GM18867 (cell line): Measurements from ENCODE around the gene NPC2.

Source experiments
- ATAC-seq: cut with Tn5 transposase; IDR thresholded peaks from one replicate; pipeline ENCODE4 v1.9.1; 2021; ENCODE audit warnings: mild to moderate bottlenecking, moderate library complexity; ENCODE audit not compliant: unreplicated experiment

The NPC2 gene

DNA sequence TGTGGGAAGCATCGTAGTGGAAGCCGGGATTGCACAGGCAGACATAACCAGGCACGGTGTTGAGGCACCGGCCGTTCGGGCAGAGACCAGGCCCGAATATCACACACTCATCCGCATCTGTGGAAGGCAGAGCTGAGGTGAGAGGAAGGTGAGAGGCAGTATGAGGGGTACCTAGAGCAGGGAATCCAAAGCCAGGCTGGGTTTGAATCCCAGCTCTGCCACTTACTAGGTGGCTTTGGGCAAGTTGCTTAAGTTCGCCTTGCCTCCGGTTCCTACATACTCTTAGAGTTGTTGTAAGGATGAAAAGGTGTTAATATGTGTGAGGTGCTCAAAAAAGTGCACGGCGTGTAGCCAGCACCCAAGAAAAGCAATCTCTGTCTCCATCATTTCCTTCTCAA, 10.8 kb upstream of the NPC2 start:
- no peak for ATAC-seq

DNA sequence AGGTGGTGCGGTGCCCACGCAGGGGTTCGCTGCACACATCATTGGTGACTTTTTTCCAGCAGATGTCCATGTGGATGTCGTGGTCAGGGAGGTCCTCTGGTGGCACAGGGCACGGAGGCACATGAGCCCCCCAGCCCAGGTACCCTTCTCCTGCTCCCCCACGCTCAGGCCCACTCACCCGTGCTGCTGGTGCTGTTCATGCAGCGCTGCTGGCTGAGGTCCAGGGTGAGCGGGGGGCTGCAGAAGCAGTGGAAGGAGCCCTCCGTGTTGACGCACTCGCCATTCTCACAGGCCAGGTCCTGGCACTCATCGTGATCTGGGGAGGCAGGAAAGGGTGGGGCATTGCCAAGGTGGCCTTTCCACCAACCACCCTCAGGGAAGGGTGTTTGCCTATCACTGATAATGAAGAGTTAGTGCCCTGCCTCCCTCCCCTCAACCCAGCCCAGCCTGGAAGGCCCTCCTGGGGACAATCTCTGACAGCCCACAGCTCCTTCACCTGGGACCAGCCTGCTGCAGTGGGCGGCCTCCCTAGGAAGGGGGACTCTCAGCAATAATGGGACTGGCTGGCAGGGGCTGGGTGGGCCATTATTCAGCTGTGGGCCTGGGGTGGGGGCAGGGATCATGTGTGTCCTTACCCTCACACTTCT, 10.3 kb upstream of the NPC2 start:
- no peak for ATAC-seq

DNA sequence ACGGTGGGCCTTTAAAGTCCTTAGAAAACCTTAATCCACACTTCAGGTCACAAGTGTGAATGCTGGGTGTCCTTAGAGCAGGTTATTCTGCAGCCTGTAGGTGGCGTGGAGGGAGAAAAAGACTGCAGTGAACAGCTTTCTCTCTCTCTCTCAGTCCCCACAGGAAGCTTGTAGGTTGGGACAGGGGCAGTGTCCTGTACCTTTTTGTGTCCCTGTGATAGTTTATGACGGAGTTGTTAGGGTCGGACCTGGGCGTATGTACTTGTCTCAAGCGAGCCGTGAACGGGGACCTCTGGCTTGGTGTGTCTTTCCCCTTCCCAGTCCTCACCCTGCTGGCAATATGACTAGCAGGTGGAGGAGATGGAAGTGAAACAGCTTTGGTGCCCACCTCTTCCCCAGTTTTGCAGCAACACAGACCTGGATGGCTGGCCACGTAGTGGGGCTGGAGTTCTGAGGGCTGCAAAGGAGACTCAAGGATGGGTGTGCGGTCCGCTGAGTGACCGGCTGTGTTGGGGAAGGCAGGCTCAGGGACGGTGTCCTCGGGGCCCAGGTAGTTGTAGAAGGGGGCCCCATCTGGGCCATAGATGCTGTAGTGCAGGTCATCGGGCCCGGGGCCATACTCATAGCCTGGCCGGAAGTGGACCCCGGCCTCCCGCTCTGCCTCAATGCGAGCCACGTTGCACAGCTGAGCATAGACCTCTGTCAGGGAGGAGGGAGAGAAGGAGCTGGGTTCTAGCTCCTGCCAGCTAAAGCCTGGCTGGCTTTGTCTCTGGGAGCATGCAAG, 9.3 kb upstream of the NPC2 start:
- ATAC-seq = peak; percentile 45

DNA sequence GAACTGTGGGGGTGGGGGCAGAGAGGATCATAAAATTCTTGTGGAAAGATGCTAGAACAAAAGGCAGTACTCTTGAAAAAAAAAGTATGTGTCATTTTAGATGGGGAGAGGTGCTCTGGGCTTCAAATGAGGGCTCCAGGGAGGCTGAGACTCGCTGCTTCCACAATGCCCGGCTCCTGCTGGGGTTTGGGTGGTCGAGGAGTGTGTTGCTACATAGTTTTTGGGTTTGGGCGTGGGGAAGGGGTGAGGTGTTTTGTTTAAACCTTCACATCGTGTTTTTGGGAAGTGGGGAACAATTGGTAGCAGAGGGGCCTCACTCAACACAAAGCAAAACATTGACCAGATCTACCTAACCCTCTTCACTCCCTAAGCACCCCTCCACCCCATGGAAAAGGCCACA, 8.6 kb upstream of the NPC2 start:
- no peak for ATAC-seq

DNA sequence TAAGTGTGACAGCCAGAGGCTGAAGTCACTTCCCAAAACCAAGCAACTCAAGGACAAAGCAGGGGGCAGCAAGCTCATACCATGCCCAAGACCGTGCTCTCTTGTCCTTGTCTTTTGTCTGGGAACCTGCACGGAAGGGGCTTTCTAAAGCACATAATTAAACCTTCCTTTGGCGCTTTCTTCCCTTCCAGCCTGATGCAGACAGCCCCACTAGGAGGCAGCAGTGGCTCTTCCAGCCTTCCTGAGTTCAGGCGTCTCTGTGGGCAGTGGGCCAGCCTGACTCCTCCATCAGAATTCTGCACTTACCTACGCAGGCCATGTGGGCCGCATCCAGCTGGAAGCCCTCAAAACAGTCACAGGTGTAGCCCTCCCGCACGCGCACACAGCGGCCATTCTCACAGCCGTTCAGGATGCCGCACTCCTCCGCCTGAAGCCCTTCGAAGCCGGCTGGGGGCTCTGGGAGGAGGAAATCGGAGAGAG, 8.1 kb upstream of the NPC2 start:
- ATAC-seq = no peak

DNA sequence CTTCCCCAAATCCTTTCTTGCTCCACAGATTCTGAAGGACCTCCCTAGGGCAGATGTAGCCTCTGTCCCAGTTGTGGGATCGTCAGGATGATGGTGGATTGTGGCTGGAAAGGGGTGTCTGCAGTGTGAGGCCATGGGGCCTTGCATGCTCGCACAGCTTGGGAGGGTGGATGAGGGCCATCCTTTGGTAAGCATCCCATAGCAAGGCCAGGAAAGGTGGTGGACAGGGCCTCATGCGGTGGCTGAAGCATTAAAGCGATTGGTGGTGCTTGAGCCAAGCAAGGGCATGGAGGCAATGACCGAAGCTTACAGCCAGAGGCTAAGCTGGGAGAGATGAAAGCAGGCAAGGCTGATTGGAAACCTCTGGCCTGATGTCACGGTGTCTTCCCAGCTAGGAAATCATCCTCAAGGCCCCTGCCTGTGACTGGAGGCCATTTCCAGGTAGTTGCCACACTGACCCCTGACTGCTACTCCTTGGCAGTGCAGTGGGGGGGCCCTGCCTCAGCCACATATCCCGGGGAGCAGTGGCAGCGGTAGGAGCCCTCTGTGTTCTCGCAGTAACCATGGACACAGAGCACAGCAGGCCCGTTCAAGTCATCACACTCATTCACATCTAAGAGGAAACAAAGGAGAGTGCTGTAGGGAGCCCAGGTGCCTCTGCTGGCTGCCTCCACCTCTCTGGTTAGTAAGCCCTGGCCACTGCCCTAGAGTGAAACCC, 7.5 kb upstream of the NPC2 start:
- no peak for ATAC-seq

DNA sequence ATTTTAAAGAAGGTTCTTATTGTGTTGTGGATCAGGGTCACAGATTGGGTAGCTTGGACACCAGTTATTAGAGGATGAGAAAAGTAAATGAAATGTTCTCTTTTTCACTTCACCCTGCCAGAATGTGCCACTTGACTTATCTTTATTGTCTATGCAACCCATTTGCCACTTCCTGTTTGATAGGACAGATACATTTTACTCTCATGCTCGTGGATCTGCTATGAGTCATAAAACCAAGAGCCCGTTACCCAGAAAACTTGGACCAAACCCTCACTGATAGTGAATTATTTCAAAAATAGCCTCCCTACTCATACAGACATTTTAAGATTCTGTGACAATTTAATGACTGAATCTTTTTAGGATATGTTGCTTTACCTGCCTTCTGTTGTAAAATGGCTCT, 2.3 kb upstream of the NPC2 start:
- ATAC-seq = no peak

DNA sequence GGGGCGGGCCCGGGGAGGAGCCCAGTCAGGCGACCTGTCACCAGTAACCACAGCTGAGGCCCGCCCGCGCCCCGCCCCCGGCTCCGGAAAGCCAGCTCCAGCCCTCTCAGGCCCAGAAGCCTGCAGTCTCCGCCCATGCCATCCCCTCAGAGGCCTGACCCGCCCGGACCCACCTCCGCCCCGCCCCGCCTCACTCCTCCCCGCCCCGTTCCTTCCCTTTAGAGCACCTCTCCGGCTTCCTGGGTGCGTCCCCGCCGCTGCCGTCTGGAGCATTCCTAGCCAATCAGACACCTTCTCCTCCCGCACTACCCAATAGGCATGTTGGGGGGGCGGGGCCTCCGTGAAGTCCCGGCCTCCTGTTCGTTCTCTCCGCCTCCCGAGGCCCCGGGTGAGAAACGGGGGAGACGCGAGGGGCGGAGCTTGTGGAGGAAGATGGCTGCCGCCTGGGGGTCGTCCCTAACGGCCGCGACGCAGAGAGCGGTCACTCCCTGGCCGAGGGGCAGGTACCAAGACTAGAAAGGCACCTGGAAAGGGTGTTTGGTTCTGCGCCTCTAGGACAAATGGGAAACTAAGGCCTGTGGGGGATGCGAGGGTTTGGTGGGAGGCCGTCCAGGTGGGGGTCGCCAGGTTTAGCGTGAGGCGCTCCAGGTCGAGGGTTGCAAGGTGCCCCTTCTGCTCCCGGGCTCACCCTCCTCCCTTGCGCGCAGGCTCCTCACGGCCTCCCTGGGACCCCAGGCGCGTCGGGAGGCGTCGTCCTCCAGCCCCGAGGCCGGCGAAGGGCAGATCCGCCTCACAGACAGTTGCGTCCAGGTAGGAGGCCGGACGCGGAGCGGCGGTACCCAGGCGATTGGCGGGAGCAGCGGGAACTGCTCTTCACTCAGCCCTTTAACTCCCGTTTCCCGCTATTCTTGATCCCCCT, 497 bp upstream of the NPC2 start, which contains the start of gene ISCA2:
Gene ISCA2 (plus strand): TSS at position 423 of the 919 bp plus-strand sequence. CDS start 10 bp downstream, at position 433.
- peak; percentile 87 for ATAC-seq

DNA sequence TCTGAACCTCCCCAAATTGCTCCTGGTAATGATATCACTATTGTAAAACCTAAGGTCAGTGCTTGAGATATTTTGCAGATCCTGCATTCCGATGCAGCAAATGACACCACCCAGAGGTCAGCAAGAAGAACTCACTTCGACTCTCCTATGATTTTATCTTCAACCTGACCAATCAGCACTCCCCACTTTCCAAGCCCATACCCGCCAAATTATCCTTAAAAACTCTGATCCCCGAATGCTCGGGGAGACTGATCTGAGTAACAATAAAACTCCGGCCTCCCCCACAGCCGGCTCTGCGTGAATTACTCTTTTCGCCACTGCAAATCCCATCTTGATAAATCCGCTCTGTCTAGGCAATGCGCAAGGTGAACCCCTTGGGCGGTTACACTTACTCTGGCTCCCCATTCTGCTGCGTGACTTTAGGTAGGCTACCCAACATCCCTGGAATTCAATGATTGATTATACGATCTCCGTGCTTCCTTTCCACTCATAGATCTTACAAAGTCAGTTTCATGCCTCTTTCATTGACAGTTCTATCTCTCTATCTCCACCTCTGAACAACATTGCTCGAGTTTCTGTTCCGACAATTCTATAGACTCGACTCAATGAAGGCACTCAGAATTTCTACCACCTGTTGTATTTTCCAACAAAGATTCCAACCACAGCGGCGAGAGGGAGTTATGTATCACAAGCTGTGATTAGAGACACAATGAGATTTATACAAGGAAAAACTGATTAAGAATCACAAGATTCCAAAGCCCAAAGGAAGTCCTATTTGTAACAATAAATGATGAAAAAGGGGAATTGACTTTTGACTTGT, 939 bp downstream of the NPC2 start:
- no peak for ATAC-seq

DNA sequence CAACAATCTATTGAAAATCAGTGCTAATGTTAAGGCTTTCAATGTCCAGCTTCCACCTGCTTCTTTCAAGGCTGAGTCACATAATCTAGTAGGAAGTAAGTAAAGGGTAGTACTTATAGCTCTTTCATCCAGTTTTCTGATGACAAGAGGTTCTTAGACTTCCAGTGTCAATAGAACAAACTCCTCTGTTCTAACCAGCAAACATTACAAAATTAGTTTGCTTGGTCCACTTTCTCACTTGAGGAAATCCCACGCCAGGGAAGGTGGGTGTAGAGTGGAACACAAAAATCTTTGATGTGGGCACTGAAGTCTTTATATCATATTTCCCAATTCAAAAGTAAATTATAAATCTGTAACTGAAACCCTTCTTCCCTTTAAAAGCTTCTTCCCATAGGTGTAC, 2.6 kb downstream of the NPC2 start:
- ATAC-seq = no peak

DNA sequence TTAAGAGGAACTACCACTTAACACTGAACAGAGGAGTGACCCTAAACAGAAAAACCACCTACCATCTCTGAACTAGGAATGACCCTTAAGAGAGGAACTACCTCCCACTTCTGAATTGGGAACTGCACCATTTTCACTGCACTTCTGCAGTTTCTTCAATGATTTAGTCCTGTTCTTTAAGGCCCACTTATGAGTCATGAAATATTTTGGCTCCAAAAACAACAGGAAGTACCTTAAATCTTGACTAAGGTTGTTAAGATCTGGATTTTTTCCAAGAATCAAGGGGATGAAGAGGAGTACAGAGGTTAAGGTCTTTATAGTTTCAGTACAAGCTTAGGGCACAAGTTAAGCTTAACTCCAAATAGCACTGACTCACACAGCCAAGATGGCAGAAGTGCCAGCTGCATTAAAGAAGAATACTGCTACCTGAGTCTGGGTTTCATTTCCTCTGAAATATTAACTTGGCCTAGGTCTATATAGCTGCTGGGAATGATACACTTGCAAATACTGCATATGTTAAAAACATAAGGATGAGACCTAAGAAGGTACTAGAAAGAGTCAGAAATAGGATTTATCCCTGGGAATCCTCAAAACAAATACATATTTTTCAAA, 4.2 kb downstream of the NPC2 start:
- ATAC-seq = no peak

DNA sequence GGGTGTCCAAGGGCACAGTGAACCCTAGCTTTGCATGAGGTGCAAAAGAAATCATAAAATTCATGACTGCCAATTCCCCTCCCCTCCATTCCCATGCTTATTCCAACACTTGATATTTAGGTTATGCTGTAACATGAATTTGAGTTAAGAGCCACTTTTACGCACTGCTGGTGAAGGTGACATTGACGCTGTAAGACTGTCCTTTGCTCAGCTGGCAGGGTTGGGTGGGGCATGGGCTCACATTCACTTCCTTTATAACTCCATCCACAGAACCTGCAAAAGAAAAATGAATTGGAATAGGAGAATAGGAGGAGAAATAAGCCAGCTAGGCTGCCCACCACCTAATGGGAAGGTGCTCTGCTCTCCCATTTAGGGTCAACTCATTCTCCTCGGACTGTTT, 6.9 kb downstream of the NPC2 start:
- ATAC-seq = no peak

DNA sequence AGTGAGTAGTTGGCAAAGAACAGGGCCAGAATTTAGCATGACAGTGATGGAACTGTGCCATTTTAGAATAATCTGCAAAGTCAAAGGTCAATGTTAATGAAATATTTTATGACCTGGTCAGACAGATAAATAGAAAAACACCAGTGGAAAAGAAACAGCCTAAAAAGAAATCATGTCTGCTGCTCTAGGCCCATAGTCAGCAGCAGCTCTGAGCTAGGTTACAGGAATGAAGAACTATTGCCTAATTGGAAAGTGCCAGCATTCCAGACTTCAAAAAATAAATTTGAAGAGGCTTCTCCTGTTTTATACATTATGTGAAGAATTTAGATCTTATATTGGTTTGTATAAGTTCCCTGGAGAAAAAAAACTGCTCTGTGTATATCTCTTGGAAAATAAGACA, 9.8 kb downstream of the NPC2 start:
- ATAC-seq = no peak

DNA sequence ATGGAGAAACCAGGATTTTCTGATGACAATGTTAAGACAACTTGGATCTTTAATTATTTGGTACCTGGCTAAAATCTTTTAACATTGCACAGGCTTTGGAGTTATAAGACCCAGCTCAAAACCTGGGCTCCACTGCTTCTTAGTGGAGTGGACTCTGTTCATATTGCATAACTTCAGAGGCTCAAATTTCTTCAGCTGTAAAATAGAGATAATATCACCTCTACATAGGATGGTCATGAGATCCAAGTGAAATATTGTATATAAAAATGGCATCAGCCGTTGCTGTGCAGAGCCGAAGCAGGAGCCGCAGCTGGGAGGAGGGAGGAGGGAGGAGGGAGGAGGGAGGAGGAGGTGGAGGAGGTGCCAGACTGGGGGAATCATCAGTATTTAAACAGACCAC, 10.5 kb downstream of the NPC2 start:
- no peak for ATAC-seq

DNA sequence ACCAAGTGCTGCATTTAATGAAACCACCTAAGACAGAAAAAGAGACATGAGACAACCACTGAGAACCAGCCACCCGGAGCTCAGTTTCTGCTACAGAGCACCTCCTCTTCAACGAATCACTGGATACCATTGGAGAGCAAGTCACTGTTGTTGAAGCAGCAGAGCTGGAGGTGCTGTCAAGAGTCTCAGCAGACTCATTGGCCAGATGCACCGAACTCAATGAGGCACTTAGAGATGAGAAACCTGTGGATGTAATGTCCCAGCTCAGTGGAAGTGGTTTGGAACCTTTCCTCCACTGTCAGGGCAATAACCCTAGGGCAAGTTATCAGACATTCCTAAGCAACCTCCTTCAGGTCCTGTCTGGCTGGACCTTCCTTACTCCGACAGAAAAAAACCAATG, 13.1 kb downstream of the NPC2 start:
- ATAC-seq = no peak

DNA sequence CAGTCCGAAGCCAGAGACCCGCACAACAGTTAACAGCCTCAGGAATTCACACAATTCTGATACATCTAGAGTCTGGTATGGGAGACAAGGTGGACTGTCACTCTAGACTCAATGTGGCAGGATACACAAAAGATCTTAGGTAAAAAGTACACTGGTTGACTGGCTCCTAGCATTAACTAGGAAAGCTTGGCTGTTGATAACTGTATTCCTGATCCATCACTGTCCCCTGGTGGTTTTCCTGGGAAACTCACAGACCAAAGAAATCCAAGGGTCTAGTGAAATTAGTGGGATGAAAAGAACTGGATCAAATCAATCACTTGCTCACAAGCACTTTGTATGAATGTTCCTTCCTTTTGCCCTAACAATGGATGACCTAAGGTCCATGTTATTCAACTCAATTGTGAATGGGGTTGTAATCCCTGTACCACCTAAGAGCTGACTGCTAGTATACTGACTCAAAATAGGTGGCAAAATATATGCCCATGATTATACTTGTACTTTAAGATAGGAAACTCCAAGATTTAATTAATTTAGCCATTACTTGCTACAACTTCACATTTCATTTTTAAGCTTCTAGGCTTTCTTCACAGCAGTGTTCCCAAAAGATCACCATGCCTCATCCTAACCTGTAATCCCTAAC, 14.0 kb downstream of the NPC2 start:
- ATAC-seq = no peak

DNA sequence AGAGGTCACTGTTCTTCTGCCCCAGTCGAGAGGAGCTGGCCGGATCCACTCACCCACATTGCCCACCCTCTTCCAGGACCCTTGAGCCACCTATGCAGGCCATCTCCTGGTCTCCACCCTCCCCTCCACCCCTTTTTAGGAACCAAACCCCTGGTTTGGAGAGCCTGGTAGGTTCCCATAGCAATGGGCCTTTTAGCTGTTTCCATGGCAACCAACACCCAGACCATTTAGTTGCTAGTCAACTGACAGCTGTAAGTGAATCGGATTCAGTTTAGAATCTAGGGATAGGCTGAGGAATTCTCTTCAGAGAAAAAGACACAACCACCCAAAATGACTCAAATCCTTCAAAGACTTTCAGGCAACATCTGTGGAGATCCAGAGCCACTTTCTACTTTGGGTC, 16.5 kb downstream of the NPC2 start:
- no peak for ATAC-seq

DNA sequence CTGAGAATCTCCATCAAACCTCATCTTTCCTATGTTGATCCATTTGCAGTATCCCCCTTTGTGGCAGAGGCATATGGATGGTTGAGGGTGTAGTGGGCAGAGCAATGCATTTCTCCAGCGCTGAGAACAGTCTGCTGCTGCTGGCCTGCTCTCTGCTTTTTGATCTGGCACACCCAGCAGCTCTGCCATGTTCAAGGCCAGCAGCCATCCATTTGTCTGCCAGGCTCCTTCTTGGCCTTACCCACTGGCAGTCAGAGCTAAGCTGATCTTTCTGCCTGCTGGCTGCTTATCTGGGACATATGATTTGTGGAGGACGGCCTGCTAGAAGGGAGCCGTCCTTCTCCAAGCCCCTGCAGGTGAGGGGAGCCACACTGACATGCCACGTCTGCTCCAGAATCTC, 17.0 kb downstream of the NPC2 start:
- no peak for ATAC-seq

DNA sequence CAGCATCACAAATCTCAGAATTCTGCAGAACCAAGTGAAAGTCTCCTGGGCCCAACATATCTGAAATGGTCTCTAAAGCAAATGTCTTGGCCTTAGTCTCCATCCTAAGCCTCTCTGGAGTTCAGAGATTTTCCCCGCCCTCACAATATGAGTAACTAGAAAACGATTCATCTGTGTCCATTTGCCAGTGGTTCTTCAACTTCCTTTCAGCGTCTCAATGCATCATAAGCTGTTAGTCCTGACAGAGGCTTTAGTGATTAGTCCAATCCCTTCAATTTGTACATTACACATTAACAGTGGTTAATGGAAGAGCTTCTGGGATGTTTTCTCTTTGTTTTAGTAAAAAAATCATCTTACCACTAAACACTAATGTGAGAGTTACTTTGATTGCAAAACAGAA, 17.4 kb downstream of the NPC2 start:
- no peak for ATAC-seq
